Hematopoietic multipotent progenitor cell treated with erythropoietin and hydrocortisone succinate and interleukin-3 and kit ligand, for 8 days (in vitro differentiated cells): ENCODE data around the gene SMIM27.
"Not testable (repeated sequence)": the region's sequence is repeated elsewhere in the genome, so short reads cannot be mapped to it uniquely, and the experiment has no call there.

Experiments
- DNase-seq: peaks from one replicate; pipeline ENCODE4 v3.0.0-alpha.2; 2015

The SMIM27 gene, protein sequence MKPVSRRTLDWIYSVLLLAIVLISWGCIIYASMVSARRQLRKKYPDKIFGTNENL

DNA sequence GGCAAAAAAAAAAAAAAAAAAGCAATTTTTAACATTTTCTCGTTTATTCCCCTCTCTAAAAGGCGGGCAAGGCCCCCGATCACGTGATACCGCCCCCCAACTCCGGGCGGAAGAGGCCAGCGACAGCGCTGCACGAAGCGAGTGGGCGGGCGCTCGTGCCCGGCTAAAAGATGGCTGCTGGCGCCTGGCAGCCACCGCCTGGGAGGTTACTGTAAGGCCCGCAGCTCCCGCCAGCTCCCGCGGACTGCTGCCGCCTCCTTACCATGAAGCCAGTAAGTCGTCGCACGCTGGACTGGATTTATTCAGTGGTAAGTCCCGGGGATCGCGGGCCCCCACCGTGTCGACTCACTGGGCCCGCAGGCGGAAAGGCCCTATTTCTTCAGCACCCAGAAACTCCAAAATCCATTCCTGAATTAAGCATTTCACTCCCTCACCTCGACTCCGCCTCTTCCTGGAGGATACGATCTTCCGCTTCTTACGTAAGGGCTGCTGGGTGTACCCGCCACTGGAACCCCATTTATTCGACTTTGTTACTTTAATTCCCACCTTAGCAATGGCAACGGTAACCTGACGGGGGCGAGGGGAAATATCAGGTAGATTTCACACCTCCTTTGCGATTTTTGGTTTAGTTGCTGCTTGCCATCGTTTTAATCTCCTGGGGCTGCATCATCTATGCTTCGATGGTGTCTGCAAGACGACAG, at the start of gene SMIM27, which contains the start of gene TOPORS:
SMIM27 (plus strand) TSS at position 156 of the 701 bp plus-strand sequence; CDS start at position 264, 108 bp downstream.
TOPORS (minus strand) TSS at position 415 of the 701 bp plus-strand sequence; CDS start at position 265, 150 bp downstream.
- peak; percentile 94 for DNase-seq

DNA sequence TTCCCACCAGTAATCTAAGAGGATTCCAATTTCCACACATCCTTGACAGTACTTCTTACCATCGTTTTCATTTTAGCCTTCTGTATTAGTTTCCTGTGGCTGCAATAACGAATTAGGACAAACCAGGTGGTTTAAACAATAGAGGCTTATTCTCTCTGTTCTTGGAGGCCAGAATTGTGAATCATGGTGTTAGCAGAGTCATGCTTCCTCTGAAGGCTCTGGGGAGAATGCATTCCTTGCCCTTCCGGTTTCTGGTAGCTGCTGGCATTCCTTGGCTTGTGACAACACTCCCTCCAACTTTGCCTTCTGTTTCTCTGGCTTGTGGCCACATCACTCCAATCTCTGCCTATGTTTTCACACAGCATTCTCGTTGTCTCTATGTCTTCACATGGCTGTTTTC, 49.7 kb upstream of the SMIM27 start:
- no peak for DNase-seq

DNA sequence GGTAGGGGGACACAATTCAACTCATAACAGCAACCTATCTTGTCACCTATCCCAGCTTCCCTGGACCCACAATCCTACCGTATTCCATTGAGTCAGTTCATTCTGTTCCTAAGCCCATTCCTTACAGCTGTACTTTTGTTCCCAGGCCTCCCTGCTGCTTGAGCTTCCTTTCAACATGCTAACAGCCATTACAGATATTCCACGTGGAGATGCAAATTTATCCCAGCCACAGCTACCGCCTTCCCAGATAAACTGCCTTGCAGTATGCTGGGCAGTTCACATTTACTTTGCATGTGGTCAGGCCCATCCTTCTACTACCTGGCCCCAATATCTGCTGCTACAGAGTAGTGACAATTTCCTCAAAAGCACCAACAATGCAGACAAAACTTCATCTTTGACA, 49.1 kb upstream of the SMIM27 start:
- no peak for DNase-seq

DNA sequence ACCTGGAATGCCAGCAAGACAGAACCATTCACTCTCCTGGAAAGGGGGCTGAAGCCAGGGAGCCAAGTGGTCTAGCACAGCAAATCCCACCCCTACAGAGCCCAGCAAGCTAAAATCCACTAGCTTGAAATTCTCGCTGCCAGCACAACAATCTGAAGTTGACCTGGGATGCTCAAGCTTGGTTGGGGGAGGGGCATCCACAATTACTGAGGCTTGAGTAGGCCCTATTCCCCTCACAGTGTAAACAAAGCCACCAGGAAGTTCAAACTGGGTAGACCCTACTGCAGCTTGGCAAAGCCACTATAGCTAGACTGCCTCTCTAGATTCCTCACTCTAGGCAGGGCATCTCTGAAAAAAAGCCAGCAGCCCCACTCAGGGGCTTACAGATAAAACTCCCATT, 43.4 kb upstream of the SMIM27 start:
- DNase-seq: no peak

DNA sequence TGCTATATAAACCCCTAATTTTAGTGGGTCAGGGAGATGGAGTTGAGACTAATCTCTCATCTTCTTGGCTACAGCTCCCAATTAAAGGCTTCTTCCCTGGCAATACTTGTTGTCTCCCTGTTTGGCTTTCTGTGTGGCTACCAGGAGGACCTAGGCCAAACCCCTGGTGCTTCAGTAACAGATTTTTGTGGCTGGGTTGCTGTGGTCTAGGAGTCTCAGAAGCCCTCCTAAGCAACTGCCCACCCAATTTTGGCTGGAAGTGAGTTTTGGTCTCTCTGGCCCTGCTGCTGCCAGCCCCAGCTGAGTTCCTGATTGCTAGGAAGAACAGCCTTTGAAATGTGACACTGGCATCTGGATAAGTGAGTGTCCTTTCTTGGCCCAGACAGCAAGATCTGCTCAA, 35.9 kb upstream of the SMIM27 start:
- DNase-seq: no peak

DNA sequence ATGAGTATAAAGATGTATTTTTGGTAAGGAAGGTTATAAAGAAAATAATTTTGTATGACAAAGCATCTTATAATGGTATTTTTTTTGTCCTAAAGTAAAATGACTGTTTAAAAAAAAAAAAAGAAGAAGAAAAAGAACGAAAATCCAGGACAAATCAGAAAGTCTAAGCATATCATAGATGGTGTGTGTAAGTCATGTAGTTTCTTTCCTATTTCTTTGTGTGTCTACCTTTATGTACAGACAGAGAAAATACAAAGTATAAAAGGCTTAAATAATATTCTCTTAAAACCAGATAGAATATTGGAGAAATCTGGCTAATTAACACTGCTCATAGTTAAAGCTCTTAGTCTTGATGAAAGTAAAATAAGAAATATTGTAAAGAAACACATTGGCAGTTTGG, 33.9 kb upstream of the SMIM27 start:
- no peak for DNase-seq

DNA sequence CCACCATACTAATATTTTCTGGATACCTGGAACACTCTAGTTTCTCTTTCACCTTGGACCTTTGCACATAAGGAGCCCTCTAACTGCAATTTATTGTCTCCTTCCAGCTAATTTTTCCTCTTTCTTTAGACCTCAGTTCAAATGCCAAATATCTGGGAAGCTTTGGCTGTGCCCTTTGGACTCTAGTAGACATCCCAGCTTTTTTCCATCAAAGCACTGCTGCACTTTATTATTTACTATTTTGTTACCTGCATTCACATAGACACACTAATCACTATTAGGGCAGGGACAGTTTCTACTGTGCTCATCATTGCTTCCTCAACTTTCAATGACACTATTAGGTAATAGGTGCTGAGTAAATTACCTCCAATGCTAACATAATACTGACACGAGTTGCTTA, 28.2 kb upstream of the SMIM27 start:
- no peak for DNase-seq

DNA sequence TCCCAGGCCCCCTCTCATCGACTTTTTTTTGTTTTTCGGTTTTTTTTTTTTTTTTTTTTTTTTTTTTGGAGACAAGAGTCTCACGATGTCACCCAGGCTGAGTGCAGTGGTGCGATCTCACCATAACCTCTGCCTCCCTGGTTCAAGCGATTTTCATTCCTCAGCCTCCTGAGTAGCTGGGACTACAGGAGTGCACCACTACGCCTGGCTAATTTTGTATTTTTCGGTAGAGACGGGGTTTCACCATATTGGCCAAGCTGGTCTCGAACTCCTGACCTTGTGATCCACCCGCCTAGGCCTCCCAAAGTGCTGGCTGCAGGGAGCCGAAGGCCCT, 27.6 kb upstream of the SMIM27 start:
- DNase-seq: not testable (repeated sequence)

DNA sequence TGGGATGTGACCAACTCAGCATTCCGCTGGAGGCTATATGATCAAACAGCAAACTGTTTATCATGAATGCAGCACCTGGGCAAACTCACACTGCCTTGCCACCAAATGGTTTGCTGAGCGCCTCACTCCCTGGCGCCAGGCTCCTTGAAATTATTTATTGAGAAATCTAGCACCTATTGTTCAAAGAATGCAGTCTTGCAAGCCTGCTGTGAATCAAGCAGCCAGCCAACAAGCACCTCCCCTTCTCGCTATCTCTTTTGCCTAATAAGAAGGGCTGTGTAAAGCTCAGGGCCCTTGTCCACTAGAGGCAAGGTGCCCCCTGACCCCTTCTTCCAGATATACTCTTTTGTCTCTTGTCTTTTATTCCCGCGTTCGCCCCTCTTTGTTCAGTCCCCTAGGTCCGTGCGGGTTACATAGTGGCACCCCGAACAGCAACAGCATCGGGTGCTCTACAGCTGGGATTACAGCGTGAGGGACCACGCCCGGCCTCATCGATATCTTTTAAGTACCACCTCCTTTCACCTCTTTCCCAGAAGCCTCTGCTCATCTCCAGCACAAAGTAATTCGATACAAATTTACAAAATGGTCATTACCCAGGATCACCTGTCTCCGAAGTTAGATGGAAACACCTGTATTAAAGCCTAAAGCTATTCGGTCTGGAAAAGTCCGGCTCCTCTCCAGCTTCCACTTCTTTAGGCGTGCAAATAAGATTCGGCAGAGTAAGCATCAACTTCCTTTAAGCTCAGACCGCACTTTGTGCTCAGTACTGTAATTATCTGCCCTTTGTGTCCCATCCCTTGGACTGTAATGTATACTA, 27.0 kb upstream of the SMIM27 start:
- no peak for DNase-seq

DNA sequence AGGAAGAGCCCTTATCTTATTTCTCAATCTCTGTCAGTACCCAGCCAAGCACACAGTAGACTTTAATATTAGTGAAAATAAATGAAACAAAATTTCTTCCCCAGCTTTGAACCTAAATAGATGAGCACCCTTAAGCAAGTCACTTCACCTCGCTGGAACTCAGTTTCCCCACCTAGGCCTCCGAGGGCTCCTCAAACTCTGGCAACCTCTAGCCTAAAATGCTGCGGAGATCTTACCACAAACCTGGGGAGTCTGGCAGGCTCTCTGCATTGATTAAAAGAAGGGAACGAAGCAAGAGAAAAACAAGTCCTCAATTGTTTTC, 26.5 kb upstream of the SMIM27 start:
- peak; percentile 27 for DNase-seq

DNA sequence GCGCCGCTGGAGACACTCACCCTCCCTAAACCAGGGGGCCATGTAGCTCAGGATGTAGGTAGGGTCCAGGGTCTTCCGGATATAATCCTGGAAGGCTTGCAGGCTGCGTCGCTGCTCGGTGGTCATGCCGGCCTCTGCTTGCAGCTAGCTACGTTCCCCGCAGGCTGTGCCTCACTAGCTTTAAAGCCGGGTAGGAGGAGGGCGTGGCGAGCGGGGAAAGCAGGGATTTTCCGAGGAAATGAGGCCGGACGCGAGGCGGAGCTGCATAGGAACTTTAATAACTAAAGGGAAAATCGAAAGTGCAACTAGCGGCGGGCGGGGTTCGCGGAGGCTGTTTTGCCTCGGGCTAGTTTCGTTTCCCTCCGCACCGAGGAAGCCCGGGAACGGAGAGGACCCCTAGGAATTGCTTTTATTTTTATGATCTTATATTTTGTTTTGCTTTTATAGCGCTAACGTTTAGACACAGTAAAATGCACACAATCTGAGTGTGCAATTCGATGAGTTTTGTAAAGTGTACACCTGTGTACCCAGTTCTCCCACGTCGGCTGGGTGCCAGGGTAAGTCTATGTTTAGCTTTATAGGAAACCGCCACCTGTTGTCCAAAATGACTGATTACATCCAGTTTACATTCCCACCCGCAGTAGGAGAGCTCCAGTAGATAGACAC, 26.0 kb upstream of the SMIM27 start, which contains the start of gene RIGI:
RIGI (minus strand) TSS at position 156 of the 666 bp plus-strand sequence; CDS start at position 126, 30 bp downstream.
- DNase-seq: peak; percentile 88

DNA sequence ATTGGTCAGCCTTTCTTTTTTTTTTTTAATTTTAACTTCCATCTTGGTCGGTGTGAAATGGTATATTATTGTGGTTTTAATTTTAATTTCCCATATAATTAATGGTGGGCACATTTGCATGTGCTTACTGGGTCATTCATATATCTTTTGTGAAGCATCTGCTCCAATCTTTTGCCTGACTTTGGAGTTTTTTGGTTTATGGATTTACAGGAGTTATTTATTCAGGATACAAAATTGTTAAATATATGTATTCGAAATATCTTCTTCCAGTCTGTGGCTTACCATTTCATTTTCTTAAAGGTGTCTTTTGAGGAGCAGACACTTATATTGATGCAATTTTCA, 25.4 kb upstream of the SMIM27 start:
- no peak for DNase-seq

DNA sequence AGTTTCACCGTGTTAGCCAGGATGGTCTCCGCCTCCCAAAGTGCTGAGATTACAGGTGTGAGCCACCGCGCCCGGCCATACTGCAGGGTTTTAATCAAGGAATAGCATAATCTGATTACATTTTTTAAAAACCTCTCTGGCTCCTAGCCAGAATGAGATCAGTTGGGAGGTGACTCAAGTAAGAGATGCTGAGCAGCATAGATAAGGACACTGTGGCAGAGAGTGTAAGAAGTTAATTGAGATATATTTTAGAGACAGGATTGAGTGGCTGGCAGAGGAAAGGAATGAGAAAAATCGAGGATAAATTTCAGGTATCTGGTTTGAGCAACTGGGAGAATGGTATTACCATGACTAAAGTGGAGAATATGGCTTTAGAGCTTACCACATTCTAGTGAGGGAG, 18.8 kb upstream of the SMIM27 start:
- peak; percentile 89 for DNase-seq

DNA sequence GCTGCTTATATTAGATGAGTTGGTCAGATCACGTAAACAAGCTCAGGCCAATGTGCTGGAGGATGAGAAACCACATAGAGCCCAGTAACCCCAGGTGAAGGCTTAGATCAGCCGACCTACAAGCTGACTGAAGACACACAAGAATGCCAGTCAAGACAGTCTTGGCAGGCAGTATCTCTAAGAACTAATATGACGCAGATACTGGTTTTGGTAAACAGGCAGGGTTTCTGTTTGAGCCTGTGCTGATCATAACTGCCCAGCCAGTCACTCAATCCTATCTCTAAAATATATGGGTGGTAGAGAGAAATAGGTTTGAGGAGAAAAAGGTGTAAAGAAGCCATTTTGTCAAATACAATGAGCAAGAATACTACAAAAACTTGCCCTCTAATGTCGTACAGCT, 18.3 kb upstream of the SMIM27 start:
- DNase-seq: no peak

DNA sequence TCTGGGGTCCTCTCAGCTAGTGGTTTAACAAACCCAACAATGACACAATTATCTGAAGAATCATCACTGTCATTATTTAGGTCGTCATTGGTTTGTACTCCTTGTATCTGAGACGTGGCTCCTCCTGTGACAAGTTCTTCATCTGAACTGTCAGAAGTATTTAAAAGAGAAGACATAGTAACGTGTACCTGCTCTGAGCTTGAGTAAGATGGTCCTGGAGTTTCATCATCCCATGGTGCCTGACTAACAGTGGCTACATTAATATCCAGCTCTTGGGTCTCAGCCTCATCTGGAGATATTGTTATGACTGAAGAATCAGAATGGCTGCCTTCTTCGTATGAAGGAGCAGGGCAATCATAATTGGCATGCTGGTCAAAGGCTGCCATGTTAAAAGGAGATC, 9.1 kb upstream of the SMIM27 start:
- no peak for DNase-seq

DNA sequence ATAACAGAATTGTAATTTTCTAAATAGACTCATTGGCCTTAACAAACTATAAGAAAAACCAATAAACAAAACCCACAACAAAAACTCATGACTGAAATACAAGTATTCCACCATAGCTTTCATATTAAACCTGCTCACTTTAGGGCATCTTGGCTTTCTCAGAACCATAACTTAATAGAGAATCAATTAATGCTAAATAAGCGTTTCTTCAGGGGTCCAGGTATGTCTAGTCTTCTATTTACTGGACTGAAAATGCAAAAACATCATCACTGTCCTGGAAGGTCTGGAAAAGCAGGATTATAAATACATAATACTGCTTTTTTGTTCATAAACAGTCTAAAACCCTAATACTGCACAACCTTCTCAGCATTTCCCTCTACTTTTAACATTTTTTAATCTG, 6.2 kb upstream of the SMIM27 start:
- DNase-seq: no peak

DNA sequence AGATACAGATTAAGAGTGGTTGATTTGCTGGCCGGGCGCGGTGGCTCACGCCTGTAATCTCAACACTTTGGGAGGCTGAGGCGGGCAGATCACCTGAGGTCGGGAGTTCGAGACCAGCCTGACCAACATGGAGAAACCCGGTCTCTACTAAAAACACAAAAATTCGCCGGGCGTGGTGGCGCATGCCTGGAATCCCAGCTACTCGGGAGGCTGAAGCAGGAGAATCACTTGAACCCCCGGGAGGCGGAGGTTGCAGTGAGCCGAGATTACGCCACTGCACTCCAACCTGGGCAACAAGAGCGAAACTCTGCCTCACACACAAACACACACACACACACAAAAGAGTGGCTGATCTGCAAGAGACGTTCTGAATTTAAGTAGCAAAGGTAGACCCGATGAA, 3.9 kb upstream of the SMIM27 start:
- DNase-seq: not testable (repeated sequence)

DNA sequence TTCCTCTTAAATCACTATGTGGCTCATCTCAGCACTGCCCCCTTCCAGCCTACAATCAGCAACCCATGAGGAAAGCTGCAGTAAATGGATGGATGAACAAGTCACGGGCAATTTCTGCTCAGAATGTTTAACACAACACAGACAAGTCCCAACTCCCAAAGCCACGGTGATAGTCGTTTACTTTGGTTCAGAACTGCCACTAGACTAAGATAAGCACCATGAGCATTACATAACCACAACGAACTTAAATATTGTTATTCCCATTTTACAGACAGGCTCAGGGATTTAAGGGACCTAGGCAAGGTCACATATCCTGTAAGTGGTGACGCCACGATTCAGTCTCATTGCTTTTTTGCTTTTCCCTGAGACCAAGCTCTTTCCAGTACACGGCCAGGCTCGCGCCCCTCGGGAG, 2.0 kb upstream of the SMIM27 start:
- peak; percentile 30 for DNase-seq

DNA sequence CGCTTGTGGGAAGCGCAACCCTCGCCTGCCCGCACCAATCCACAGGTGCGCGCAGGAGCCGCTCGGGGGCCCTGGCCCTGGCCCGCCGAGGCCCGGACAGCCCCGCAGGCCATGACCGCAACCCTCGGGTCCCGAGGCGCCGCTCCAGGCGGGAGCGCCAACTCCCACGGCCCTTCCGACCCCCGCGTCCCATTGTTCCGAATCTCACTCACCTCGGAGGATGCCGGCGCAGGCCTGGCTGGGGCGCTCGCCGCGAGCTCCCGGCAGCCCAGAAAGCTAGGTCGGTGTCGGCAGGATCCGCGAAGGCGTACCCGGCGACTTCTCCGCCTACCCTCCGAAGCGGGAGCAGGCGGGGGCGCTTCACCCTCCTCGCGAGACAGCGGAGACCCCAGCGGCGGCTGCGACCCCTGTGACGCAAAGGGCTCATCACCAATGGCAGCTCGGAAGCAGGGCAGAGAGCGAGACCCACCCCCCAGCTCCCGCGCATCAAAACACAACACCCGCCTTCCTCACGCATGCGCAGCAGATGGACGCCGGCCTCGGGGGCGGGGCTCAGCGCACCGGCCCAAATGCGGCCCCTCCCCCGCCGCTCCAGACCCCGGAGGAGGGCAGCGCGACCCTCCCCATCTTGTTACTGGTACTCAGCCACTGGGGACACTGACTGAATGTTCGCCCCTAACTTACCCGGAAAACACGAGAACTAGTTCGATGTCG, 1.4 kb upstream of the SMIM27 start:
- DNase-seq: peak; percentile 86

DNA sequence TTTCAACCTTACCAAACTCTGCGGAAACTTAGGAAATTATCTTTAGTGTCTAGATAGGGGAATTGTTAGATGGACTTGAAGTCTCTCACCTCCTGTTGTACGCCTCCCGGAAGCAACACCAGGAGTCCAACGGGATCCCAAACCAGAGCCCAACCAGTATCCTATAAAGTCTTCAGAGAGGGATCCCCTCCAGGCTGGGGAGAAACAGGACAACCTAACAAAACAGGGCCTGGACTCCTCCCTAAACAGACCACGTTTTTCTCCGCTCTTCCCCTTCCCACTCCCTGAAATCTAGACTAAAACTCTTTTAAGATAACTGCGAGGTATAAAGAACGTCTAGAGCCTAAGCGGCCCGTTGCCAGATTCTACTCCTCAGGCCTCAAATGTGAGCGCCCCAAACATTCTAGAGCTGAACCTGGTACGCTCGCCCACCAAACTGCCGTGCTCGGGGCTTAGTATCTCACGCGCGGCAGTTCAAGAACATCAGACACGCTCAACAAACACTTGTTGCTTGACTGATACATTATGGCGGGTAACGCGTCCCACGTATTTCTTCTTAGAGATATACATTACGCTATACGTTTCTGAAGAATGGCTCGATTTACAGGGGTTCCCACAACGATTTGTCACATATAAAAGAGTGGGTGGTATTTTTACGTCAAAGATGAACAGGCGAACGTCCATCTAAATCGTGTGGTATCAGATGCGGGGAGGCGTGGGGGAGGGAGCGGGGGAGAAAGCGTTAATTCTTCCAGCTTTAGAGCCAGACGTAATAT, 663 bp upstream of the SMIM27 start:
- peak; percentile 68 for DNase-seq

DNA sequence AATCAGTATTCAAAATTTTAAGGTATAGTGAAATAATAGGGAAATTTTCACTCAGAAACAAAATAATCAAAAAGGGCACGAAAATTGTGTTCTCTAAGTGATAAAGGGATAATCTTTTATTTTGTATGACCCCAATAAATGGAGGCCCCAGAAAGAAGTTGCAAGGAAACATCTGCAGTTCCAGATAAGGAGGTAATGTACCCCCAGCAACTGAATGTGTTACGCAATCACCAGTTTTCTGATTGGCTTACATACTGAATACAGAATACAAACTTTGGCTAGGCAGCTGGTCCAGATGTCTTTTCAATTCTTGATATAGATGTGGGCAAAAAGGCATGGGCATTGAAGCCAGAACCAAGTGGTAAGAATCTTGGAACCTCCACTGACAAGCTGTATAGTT, 2.0 kb downstream of the SMIM27 start:
- DNase-seq: peak; percentile 99

DNA sequence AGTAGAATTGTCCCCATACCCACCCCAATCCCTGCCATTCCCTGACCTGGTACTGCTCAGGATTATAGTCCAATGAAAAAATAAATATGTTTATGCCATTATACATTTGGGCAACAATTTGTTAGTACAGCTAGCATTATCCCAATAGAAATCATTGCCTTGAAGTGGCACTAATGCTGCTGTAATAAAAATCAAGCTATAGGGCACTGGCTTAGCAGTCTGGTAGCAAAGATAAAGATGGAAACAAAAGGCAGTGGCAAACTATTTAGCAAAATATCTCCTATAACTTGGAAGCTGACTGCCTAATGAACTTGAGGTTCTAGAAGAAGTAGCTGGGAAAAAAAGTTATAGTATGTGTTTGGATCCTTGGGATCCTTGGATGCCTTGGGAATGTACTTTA, 2.5 kb downstream of the SMIM27 start:
- DNase-seq: no peak
